Measurements from ENCODE around the gene CAPN11. TPM values are rescaled to one million over a fixed set of nuclear protein-coding genes. Genes with fewer than 3 reads are reported as not detected.

CAPN11 gene
- total and polyA plus RNA-seq, 9 of the 15 experiments (the other 6 are each of a cell fraction or from before 2014, with no cell fraction given), result 0.03 to 0.61 (median 0.17) TPM; not detected in 1

- TF ChIP-seq MYC (IDR thresholded peaks at IDR 0.05; ENCODE audit: low read depth, low read length) (0 out of 2 replicates have a peak, but pooled peaks have one; percentile 7), MYC (CRISPR knock-in tag; IDR thresholded peaks at IDR 0.05; ENCODE audit: borderline replicate concordance, low read depth) (no peak), BACH1 (tag; IDR thresholded peaks at IDR 0.05) (no peak), SOX6 (IDR thresholded peaks at IDR 0.05) (peak; percentile 48; the same call in 1 of the 2 replicates), SMARCC2 (IDR thresholded peaks at IDR 0.05; ENCODE audit: low read depth) (peak; percentile 71; the same call in 1 of the 2 replicates), THAP12 (CRISPR knock-in tag; IDR thresholded peaks at IDR 0.05) (peak; percentile 52; the same call in 1 of the 2 replicates), ZNF143 (CRISPR knock-in tag; IDR thresholded peaks at IDR 0.05) (no peak), ETV1 (tag; conservative IDR thresholded peaks at IDR 0.05; ENCODE audit: low read depth) (0 out of 2 replicates have a peak, but pooled peaks have one; percentile 31), NRF1 (conservative IDR thresholded peaks at IDR 0.05 in 1 of 2, IDR thresholded peaks at IDR 0.05 in 1 of 2) (0 out of 4 replicates have a peak, but pooled peaks of 1 of the 2 experiments have one; percentile 28), SMARCA4 (IDR thresholded peaks at IDR 0.05) (peak; percentile 86), KLF6 (CRISPR knock-in tag; IDR thresholded peaks at IDR 0.05; ENCODE audit: borderline replicate concordance) (no peak), TCF15 (CRISPR knock-in tag; IDR thresholded peaks at IDR 0.05) (no peak), ZNF644 (tag; IDR thresholded peaks at IDR 0.05; ENCODE audit: low read depth) (no peak), ZC3H11A (IDR thresholded peaks at IDR 0.05; ENCODE audit: low read depth, low read length) (no peak), ZNF407 (IDR thresholded peaks at IDR 0.05; ENCODE audit: low read depth) (no peak), ZEB2 (IDR thresholded peaks at IDR 0.05) (0 out of 2 replicates have a peak, but pooled peaks have one; percentile 48), MAX (CRISPR knock-in tag; IDR thresholded peaks at IDR 0.05) (peak; percentile 62; the same call in 1 of the 2 replicates), CHD2 (IDR thresholded peaks at IDR 0.05; ENCODE audit: low read depth, low read length) (peak; percentile 42; the same call in 1 of the 2 replicates), ZNF3 (CRISPR knock-in tag; IDR thresholded peaks at IDR 0.05) (peak; percentile 95)
Observed at GRCh38 chr6:44129841-44130322, 28.7 kb upstream of the CAPN11 start (continued).

All from K562 (cell line).